ENCODE measurements around the gene GOLGA6L26.
"Not testable (repeated sequence)": the region's sequence is repeated elsewhere in the genome, so short reads cannot be mapped to it uniquely, and the experiment has no call there.

GOLGA6L26 gene, protein sequence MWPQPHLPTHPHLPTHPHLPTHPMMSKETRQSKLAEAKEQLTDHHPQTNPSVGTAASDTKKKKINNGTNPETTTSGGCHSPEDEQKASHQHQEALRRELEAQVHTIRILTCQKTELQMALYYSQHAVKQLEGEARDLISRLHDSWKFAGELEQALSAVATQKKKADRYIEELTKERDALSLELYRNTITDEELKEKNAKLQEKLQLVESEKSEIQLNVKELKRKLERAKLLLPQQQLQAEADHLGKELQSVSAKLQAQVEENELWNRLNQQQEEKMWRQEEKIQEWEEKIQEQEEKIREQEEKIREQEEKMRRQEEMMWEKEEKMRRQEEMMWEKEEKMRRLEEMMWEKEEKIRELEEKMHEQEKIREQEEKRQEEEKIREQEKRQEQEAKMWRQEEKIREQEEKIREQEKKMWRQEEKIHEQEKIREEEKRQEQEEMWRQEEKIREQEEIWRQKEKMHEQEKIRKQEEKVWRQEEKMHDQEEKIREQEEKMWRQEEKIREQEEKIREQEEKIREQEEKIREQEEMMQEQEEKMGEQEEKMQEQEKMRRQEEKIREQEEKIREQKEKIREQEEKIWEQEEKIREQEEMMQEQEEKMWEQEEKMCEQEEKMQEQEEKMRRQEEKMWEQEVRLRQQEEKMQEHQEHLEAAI

DNA sequence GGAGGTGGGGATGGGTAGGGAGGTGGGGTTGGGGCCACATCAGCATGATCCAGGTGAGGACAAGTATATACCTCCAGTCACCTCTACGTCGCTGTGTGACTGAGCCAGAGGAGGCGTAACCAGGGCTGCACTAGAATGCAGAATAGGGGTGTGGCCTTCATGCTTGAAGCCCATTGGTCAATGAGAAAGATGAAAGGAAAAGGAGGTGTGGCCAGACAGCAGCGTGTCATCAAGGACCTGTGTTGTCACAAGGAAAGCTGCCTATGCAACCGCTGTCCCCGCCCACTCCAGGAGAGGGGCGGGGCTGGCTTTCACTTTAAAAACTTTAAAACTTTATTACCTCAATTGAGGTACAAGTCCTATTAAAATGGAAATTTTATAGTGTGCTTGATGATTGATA is at the start of gene GOLGA6L26:
TSS of gene GOLGA6L26 (minus strand) at position 101 of the 400 bp plus-strand sequence. CDS start at position 40, 61 bp downstream.
- DNase-seq (ENCODE audit: low read depth), result not testable (repeated sequence)

DNA sequence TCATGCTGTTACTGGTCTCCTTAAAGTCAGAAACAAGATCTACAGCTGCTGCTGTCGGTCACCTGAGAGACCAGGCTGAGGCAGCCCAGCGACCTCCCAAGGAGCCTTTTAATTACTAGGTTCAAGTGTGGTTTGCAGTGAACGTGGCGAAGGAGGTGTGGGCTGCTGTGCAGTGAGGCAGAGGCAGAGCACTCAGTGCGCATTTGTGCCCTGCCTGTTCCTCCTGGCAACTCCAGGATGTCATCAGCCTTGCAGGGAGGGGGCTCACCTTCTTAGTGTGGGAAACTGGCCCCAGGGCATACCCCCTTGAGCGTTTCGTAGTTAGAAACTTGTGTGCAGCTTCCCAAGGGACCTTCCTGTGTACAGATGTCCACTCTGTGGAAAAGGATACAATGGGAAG is 47.2 kb upstream of the GOLGA6L26 start:
- DNase-seq (ENCODE audit: low read depth), result not testable (repeated sequence)

DNA sequence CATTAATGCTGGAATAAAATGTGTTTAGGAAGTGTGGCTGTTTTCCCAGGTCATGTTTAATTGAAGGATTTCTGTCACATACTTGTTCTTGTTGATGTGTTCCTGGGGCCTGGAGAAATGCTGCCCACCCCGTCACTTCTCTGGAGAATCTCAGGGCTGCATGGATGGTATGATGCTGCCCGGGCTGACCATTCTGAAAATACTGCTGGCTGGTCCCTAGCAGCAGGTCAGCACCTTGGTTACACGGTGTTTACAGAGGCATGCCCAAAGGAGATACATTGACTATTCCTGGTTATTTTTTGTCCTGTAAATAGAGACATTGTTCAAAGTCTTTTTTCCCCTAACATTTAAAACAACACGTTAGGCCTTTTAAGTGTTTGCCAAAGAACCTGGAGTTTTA is 46.7 kb upstream of the GOLGA6L26 start:
- not testable (repeated sequence) for DNase-seq (ENCODE audit: low read depth)

DNA sequence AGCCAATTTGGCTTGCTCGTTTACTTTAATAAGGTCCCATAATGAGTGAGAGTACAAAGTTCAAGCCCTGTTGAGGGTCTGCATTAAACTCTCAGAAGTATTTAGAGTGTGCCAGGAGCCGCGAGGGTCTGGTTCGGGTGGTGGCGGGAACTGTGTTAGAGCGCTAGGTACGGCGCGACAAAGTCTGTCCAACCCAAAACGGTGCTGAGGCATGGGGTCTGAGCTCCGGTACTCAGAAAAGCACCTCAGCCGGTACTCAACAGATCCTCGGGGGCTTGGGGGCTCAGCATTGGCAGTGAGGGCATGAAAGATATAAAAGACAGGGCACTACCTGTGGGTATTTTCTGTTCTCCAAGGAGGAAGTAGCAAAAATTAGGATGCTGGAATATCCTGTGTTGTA is 45.0 kb upstream of the GOLGA6L26 start:
- DNase-seq (ENCODE audit: low read depth), result not testable (repeated sequence)

DNA sequence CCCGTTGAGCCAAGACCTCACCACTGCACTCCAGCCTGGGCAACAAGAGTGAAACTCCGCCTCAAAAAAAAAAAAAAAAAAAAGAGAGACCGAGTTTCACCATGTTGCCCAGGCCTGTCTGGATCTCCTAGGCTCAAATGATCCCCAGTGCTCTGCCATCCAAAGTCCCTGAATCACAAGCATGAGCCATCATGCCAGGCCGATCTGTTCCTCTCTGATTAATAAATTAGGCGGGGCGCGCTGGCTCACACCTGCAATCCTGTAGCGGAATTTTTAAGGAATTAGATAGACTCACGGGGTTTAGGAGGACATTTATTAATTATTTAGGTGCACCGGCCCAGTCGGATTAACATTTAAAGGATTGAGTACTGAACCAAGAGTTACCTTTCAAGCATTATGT is 40.2 kb upstream of the GOLGA6L26 start:
- DNase-seq (ENCODE audit: low read depth), result not testable (repeated sequence)

DNA sequence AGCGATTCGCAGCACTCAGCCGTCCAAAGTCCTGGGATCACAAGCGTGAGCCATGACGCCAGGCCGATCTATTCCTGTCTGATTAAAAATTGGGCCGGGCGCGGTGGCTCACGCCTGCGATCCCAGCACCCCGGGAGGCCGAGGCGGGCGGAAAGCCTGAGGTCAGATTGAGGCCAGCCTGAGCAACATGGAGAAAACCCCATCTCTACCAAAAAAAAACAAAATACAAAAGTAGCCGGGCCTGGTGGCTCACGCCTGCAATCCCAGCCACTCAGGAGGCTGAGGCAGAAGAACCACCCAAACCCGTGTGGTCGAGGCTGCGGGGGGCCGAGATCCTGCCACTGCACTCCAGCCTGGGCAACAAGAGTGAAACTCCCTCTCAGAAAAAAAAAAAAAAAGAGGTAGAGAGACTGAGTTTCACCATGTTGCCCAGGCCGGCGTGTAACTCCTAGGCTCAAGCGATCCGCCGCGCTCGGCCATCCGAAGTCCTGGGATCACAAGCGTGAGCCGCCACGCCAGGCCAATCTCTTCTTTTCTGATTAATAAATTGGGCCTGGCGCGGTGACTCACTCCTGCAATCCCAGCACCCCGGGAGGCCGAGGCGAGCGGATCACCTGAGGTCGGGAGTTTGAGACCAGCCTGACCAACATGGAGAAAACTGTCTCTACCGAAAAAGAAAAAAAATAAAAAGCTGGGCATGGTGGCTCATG is 39.0 kb upstream of the GOLGA6L26 start:
- not testable (repeated sequence) for DNase-seq (ENCODE audit: low read depth)

DNA sequence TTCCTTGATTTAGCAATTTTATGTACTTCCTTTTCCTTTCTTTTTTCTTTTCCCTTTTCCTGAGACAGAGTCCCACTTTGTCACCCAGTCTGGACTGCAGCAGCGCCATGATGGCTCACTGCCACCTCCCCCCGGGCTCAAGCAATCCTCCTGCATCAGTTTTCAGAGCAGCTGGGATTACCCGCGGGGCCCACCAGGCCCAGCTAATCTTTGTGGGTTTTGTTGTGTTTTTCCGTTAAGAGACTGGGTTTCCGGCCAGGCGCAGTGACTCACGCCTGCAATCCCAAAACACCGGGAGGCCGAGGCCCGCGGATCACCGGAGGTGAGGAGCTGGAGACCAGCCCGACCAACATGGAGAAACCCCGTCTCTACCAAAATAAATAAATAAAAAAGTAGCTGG is 38.3 kb upstream of the GOLGA6L26 start:
- no peak for DNase-seq (ENCODE audit: low read depth)

DNA sequence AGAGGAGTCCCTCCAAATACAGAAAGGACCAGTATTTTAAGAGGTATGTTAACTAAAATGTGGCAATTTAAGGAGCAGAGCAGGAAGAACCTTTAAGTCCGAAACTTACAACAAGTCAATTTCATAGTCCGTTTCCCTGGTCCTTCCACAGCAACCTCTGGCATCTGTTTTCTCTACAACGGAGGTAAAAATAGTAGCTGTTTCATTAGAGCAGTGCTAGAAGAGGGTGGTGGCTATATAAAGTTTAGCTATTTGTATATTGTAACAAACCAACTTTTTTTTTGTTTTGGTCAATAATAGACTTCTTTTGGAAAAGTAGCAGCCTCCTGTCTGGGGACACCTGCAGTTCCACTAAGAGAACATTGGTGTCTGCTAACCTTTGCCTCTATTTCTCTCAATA is 37.9 kb upstream of the GOLGA6L26 start:
- not testable (repeated sequence) for DNase-seq (ENCODE audit: low read depth)

DNA sequence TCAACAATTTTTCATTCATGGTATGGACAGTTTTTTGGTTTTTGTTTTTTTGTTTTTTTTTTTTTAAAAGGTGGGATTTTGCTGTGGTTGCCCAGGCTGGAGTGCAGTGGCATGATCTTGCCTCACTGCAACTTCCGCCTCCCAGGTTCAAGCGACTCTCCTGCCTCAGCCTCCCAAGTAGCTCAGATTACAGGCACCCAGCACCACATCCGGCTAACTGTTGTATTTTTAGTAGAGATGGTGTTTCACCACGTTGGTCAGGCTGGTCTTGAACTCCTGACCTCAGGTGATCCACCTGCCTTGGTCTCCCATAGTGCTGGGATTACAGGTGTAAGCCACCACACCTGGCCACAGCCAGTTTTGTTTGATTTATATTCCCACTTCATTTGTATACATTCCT is 37.1 kb upstream of the GOLGA6L26 start:
- not testable (repeated sequence) for DNase-seq (ENCODE audit: low read depth)

DNA sequence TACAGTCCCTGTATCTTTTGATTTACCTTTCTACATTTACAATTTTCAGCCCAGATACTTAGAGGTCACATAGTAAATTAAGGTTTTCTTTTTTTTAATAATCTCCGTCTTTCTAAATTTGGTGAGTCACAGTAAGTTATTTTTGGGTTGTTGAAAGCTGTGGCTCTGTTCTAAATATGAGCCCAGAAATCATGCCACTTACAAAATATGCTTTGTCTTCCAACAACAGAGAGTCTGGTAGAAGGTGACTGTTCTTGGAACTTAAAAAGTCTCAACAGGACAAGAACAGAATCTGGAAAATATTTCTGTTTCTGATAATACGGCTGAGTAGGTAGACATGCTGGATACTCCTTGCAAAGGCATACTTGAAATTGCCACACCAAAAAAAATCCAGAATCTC is 36.6 kb upstream of the GOLGA6L26 start:
- no peak for DNase-seq (ENCODE audit: low read depth)

DNA sequence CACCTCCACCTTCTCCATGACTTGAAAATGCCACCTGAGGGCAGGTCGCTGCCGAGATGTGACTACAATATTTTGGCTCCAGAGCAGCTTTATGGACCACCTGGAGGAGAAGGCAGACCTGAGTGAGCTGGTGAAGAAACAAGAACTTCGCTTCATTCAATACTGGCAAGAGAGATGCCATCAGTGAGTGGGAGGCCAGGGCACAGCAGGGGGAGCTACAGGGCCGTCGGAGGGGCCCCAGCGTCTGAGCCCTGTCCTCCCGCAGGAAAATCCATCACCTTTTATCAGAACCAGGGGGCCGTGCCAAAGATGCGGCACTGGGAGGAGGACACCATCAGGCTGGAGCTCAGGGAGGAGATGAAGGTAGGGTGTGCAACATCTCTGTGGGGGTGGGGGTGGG is 30.3 kb upstream of the GOLGA6L26 start:
- DNase-seq (ENCODE audit: low read depth), result not testable (repeated sequence)

DNA sequence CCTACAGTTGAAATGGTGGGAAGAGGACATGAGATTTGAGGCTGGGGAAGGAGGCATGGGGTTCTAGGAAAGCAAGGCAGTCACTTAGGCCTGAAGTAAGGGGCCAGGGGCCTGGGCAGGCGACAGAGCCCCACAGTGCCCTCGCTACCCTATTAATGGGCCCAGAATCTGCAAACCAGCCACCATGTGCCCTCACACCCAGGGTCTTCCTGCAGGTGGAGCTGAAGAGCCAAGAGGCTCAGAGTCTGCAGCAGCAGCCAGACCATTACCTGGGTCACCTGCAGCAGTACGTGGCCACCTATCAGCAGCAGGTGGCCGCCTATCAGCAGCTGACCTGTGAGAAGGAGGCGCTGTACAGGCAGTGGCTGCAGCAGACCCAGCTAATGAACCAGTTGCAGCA is 28.6 kb upstream of the GOLGA6L26 start:
- DNase-seq (ENCODE audit: low read depth), result not testable (repeated sequence)

DNA sequence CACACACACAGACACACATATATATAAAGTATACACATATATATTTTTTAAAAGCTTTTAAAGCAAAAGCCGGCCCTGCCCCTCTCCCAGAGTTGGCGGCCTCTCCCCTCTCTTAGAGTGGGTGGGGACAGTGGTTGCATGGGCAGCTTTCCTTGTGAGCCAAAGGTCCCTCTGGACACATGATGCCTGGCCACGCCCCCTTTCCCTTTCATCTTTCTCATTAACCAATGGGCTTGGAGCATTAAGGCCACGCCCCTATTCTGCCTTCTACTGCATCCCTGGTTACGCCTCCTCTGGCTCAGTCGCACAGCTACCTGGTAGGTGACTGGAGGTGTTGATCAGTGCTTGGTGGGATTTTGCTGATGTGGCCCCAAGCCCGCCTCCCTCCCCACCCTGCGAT is 20.5 kb upstream of the GOLGA6L26 start, which contains the start of gene GOLGA8S:
TSS of gene GOLGA8S (plus strand) at position 301 of the 400 bp plus-strand sequence. CDS start at position 363, 62 bp downstream.
- not testable (repeated sequence) for DNase-seq (ENCODE audit: low read depth)

DNA sequence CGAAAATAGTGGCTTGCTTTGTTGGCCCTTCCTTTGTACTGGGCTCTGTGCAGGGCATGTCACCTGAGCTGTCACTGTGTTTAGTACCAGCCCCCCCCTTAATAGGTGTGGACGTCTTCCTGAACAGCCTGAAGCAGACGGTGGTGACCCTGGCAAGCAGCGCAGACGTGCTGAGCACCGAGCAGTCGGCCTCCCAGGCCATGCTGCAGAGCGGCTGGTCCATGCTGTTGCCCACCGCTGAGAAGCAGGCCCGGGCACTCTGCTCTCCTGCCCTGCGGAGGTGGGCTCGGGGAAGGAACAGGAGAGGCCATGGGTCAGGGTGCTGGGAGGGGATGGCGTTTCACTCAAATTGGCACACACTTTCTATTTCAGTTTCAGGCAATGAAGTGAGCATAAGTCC is 22.8 kb downstream of the GOLGA6L26 start:
- DNase-seq (ENCODE audit: low read depth), result not testable (repeated sequence)

DNA sequence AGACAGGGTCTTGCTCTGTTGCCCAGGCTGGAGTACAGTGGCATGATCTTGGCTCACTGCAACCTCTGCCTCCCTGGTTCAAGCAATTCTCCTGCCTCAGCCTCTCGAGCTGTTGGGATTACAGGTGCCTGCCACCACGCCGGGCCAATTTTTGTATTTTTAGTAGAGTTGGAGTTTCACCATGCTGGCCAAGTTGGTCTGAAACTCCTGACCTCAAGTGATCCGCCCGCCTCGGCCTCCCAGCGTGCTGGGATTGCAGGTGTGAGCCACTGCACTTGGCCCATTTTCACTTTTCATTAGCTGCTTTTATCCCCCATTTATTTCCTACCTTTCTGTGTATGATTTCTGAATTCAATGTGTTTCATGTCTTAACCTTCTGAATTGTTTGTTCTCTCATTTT is 28.1 kb downstream of the GOLGA6L26 start:
- not testable (repeated sequence) for DNase-seq (ENCODE audit: low read depth)

DNA sequence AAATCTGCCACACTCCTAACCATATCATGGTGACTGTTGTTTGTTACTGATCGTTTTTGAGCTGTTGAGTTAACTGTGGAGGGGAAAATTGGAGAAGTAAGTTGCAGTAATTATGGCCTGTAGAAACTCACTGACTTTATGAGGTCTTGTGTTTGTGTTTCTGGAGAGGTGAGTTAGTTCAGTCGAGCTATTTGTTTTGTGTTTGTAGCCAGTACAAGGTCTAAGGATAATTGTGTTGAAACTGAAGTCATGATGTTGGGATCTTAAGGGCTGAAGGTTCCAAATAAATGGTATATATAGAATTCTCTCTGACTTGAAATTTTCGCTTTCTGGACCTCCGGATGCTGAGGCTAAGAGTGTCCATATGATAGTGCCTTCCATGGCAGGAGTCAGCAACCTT is 29.2 kb downstream of the GOLGA6L26 start:
- not testable (repeated sequence) for DNase-seq (ENCODE audit: low read depth)

DNA sequence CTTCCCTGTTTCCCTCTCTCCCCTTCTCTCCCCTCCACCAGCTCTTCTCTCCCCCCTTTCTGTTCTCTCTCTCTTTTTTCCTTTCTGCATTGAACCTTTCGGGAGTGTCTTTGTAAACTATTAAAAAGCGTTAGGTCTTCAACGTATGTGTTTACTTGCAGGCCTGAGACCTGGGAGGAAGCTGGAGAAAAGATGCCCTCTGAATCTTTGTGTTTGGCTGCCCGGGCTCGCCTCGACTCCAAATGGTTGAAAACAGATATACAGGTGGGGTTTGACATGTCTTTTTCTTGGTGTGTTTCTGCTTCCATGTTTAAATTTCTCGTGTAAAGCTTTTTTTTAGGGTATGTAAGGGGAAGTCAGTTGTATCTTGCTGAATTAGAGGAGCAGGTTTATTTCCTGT is 29.7 kb downstream of the GOLGA6L26 start:
- DNase-seq (ENCODE audit: low read depth), result not testable (repeated sequence)

DNA sequence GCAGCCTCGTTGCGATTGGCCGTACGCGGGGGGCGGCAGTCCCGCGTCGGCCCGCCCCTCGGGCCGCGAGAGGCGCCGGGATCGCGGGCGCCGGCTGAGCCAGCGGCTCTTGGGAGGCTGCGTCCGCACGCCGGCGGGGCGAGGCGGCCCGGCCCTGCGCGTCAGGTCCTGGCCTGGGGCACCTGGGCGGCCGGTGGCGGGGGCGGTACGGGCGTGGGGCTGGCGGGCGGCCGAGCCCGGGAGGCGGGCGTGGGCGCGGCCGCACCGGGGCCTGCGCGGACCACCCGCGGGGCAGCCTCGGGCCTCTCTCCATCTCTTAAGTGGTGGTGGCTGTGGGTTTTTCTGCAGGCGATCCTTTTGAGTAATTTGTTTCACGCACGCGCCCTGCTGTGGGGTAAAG is 30.3 kb downstream of the GOLGA6L26 start:
- DNase-seq (ENCODE audit: low read depth), result not testable (repeated sequence)

DNA sequence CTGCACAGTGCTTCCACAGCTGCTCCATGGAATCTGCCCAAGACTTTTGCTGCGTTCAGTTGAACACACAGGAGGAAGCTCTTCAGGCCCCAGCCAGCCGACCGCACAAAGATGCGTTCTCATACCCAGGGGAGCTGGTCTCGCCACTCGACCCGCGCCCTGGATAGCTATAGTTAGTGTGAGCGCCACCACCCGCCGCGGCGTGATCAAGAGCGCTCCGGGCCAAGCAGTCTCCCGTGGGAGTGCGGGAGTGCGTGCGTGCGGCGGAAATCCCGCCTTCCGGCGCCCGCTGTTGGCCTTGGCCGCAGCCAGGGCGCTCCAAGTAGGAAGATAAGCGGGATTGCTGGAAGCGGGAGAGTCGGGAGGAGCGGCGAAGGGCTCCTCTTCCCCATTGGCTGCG is 30.8 kb downstream of the GOLGA6L26 start:
- DNase-seq (ENCODE audit: low read depth), result not testable (repeated sequence)
